HG03575 (cell line): ENCODE measurements around the gene C4orf50.
"Not testable (repeated sequence)": the region's sequence is repeated elsewhere in the genome, so short reads cannot be mapped to it uniquely, and the experiment has no call there.

Experiments used
- ATAC-seq: cut with Tn5 transposase; IDR thresholded peaks from one replicate; pipeline ENCODE4 v1.9.1; 2021; ENCODE audit not compliant: unreplicated experiment, insufficient number of reproducible peaks, low FRiP score; ENCODE audit errors: extremely low read depth

The C4orf50 gene

GRCh38 chr4:5958199-5958735 lies 60.0 kb downstream of the C4orf50 start:
- no peak for ATAC-seq

- ATAC-seq = no peak
Measured at GRCh38 chr4:5957076-5957475, 61.2 kb downstream of the C4orf50 start.

GRCh38 chr4:5956285-5957021 lies 61.8 kb downstream of the C4orf50 start:
- no peak for ATAC-seq

- no peak for ATAC-seq
Measured at GRCh38 chr4:5955856-5956255, 62.4 kb downstream of the C4orf50 start.

GRCh38 chr4:5955201-5955821 lies 62.9 kb downstream of the C4orf50 start:
- ATAC-seq = no peak

GRCh38 chr4:5954056-5954760 lies 64.0 kb downstream of the C4orf50 start:
- ATAC-seq = no peak

GRCh38 chr4:5952975-5953951 lies 65.0 kb downstream of the C4orf50 start:
- ATAC-seq = no peak

GRCh38 chr4:5952286-5952974 lies 65.8 kb downstream of the C4orf50 start:
- no peak for ATAC-seq

- ATAC-seq = not testable (repeated sequence)
Measured at GRCh38 chr4:5946653-5947052, 71.6 kb downstream of the C4orf50 start.

GRCh38 chr4:5945936-5946335 lies 72.3 kb downstream of the C4orf50 start:
- ATAC-seq = no peak

- ATAC-seq = no peak
Measured at GRCh38 chr4:5945171-5945570, 73.1 kb downstream of the C4orf50 start.

- no peak for ATAC-seq
Measured at GRCh38 chr4:5943561-5943960, 74.7 kb downstream of the C4orf50 start.

- ATAC-seq = no peak
Measured at GRCh38 chr4:5942947-5943346, 75.3 kb downstream of the C4orf50 start.

- ATAC-seq = no peak
Measured at GRCh38 chr4:5941601-5942000, 76.6 kb downstream of the C4orf50 start.

GRCh38 chr4:5940470-5941203 lies 77.6 kb downstream of the C4orf50 start:
- ATAC-seq = no peak

- no peak for ATAC-seq
Measured at GRCh38 chr4:5933996-5934831, 84.0 kb downstream of the C4orf50 start.

GRCh38 chr4:5933116-5933515 lies 85.1 kb downstream of the C4orf50 start:
- ATAC-seq = no peak
